Body of pancreas (tissue), 4 donors: ENCODE measurements around the gene MRPL3.

Experiments used
- POLR2A ChIP-seq, 3 donors: fragments of 450-650 bp; IDR thresholded peaks; one replicate each; pipeline ENCODE4 v1.6.1; 2016; ENCODE audit warnings: antibody characterized with exemption in 3 of 3, mild to moderate bottlenecking in 2 of 3
- TF ChIP-seq, protein P1 (sequence below), 7 experiments: fragments of 450-650 bp in 4 of 7; fragments of 200-600 bp in 3 of 7; sonication (generic) in 3 of 7; IDR thresholded peaks; one replicate each; pipeline ENCODE4 v1.5.1; 2016 to 2019; ENCODE audit warnings: antibody characterized with exemption in 7 of 7

DNA sequence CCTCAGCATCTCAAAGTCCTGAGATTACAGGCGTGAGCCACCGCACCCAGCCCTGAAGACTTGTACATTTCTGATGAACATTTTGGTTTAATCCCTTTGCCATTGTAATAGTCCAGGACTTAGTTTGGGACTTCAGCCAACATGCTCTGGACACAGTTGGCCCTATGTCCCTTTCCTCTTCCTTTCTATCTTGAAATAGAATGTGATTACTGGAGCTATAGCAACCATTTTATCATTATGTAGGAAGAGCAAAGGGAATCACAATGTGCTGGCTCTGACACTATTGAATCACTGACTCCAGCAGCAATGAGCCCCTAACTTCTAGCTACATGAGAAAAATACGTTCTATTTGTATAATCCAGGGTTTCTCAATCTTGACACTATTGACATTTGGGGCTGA is 34.8 kb upstream of the MRPL3 start:
- TF ChIP-seq, protein P1, sequence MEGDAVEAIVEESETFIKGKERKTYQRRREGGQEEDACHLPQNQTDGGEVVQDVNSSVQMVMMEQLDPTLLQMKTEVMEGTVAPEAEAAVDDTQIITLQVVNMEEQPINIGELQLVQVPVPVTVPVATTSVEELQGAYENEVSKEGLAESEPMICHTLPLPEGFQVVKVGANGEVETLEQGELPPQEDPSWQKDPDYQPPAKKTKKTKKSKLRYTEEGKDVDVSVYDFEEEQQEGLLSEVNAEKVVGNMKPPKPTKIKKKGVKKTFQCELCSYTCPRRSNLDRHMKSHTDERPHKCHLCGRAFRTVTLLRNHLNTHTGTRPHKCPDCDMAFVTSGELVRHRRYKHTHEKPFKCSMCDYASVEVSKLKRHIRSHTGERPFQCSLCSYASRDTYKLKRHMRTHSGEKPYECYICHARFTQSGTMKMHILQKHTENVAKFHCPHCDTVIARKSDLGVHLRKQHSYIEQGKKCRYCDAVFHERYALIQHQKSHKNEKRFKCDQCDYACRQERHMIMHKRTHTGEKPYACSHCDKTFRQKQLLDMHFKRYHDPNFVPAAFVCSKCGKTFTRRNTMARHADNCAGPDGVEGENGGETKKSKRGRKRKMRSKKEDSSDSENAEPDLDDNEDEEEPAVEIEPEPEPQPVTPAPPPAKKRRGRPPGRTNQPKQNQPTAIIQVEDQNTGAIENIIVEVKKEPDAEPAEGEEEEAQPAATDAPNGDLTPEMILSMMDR (IDR thresholded peaks at IDR 0.05): no peak
- no peak for TF ChIP-seq POLR2A (IDR thresholded peaks at IDR 0.05)
